Suprapubic skin (tissue), 3 donors: Measurements from ENCODE around the gene PDE4B.

Source experiments
- CTCF ChIP-seq, 2 donors: fragments of 200-600 bp in 1 of 2; fragments of 450-650 bp in 1 of 2; sonication (generic) in 1 of 2; IDR thresholded peaks; one replicate each; pipeline ENCODE4 v1.5.1; 2016 to 2019; ENCODE audit warnings: antibody characterized with exemption in 2 of 2, mild to moderate bottlenecking in 1 of 2, moderate library complexity in 1 of 2
- POLR2AphosphoS5 ChIP-seq, 3 donors: sonication (generic); formaldehyde crosslinking; IDR thresholded peaks; one replicate each; pipeline ENCODE4 v1.6.1; 2017; ENCODE audit warnings: antibody characterized with exemption in 3 of 3

- TF ChIP-seq CTCF (IDR thresholded peaks at IDR 0.05) (no peak), POLR2AphosphoS5 (IDR thresholded peaks at IDR 0.05) (no peak)
Measured at GRCh38 chr1:66231217-66231616, 438.5 kb downstream of the PDE4B start.
